H1 (cell line): ENCODE data around the gene RBCK1. TPM values are rescaled to one million over a fixed set of nuclear protein-coding genes. Genes with fewer than 3 reads are reported as not detected.

Source experiments
- CHD7 ChIP-seq: fragments of 300-600 bp; sonication (generic); IDR thresholded peaks from 2 replicates; pipeline ENCODE4 v1.7.1; 2012; ENCODE audit warnings: low read length, moderate library complexity, mild to moderate bottlenecking, inconsistent platforms; ENCODE audit not compliant: insufficient replicate concordance
- EP300 ChIP-seq, 2 experiments: IDR thresholded peaks; 1 replicate in 1 of 2; 2 replicates in 1 of 2; pipeline ENCODE4 v1.6.1; 2011 to 2012; ENCODE audit warnings: low read depth in 2 of 2, low read length in 2 of 2, mild to moderate bottlenecking in 2 of 2, borderline replicate concordance in 1 of 2, inconsistent platforms in 1 of 2, moderate library complexity in 1 of 2
- GTF2F1 ChIP-seq: IDR thresholded peaks from 2 replicates; pipeline ENCODE4 v1.6.1; 2012; ENCODE audit warnings: low read depth, low read length, improper control_type of control experiment, borderline replicate concordance
- MAX ChIP-seq: IDR thresholded peaks from 2 replicates; pipeline ENCODE4 v1.6.1; 2012; ENCODE audit warnings: inconsistent platforms
- RBBP5 ChIP-seq: IDR thresholded peaks from 2 replicates; pipeline ENCODE4 v1.7.1; 2012; ENCODE audit warnings: low read depth, mild to moderate bottlenecking, inconsistent platforms, low read length, moderate library complexity, borderline replicate concordance
- RNF2 ChIP-seq: fragments of 200-900, 300-1000 bp; sonication (generic); IDR thresholded peaks from 2 replicates; pipeline ENCODE4 v1.7.1; 2016; ENCODE audit warnings: borderline replicate concordance, low read depth, mild to moderate bottlenecking, antibody characterized with exemption, low read length; ENCODE audit not compliant: poor library complexity, severe bottlenecking; ENCODE audit errors: missing control alignments
- SP2 ChIP-seq: IDR thresholded peaks from 2 replicates; pipeline ENCODE4 v1.6.1; 2012; ENCODE audit warnings: mild to moderate bottlenecking, low read length, inconsistent platforms
- polyA plus RNA-seq, 7 experiments: library from polyadenylated mRNA; depleted of rRNA in 3 of 7; stranded (reverse) in 5 of 7; unstranded in 2 of 7; fragments of >200 nt in 5 of 7; fragments of 200-250 nt in 2 of 7; gene quantifications; 1 replicate in 5 of 7; 2 replicates in 1 of 7; 4 replicates in 1 of 7; pipeline versions ENCODE4 v1.2.1 to v1.2.3, GENCODE V29; 2011 to 2013; ENCODE audit warnings: missing spikeins in 2 of 7, mixed read lengths in 2 of 7
- total RNA-seq: library from RNA; stranded (reverse); fragmentation: NEBNext Ultra II Directional; extraction: Animal tissue kit (Norgen Biotek cat#: 25700); gene quantifications from 2 replicates; pipeline ENCODE4 v1.2.1, GENCODE V29; 2021

RBCK1 gene
- total and polyA plus RNA-seq, 2 of the 8 experiments (the other 6 are each of a cell fraction or from before 2014, with no cell fraction given), result 43.1 to 54.7 TPM

GRCh38 chr20:419556-420165 is 11.6 kb downstream of the RBCK1 start (continued):
- TF ChIP-seq CHD7 (no peak), RNF2 (no peak), SP2 (no peak), RBBP5 (no peak), MAX (no peak), EP300 (IDR thresholded peaks at IDR 0.05; ENCODE audit: borderline replicate concordance in 1 of 2, low read depth in 2 of 2, low read length in 2 of 2) (no peak), GTF2F1 (no peak)
